HEK293T (cell line): Measurements from ENCODE around the gene TANC2.

Experiments
- ARNT ChIP-seq: fragments of 450-650 bp; IDR thresholded peaks from 2 replicates; pipeline ENCODE4 v1.6.1; 2017; ENCODE audit warnings: mild to moderate bottlenecking
- BHLHE40 ChIP-seq: fragments of 450-650 bp; IDR thresholded peaks from 2 replicates; pipeline ENCODE4 v1.6.1; 2016; ENCODE audit warnings: mild to moderate bottlenecking, moderate library complexity, borderline replicate concordance
- CTBP1 ChIP-seq: fragments of 450-650 bp; IDR thresholded peaks from 2 replicates; pipeline ENCODE4 v1.6.1; 2016; ENCODE audit warnings: borderline replicate concordance
- ELF4 ChIP-seq: fragments of 450-650 bp; IDR thresholded peaks from 2 replicates; pipeline ENCODE4 v1.6.1; 2017; ENCODE audit warnings: antibody characterized with exemption
- FOXA1 ChIP-seq: fragments of 450-650 bp; IDR thresholded peaks from 2 replicates; pipeline ENCODE4 v1.6.1; 2016; ENCODE audit warnings: mild to moderate bottlenecking
- FOXK2 ChIP-seq: fragments of 450-650 bp; IDR thresholded peaks from 2 replicates; pipeline ENCODE4 v1.6.1; 2016; ENCODE audit warnings: mild to moderate bottlenecking
- FOXM1 ChIP-seq: fragments of 450-650 bp; IDR thresholded peaks from 2 replicates; pipeline ENCODE4 v1.6.1; 2017; ENCODE audit warnings: mild to moderate bottlenecking, borderline replicate concordance
- HDGF ChIP-seq: fragments of 450-650 bp; IDR thresholded peaks from 2 replicates; pipeline ENCODE4 v1.6.1; 2017; ENCODE audit warnings: antibody characterized with exemption, borderline replicate concordance
- LEF1 ChIP-seq: fragments of 450-650 bp; IDR thresholded peaks from 2 replicates; pipeline ENCODE4 v1.6.1; 2017; ENCODE audit warnings: mild to moderate bottlenecking, borderline replicate concordance
- NFRKB ChIP-seq: fragments of 450-650 bp; IDR thresholded peaks from 2 replicates; pipeline ENCODE4 v1.6.1; 2016; ENCODE audit warnings: mild to moderate bottlenecking, moderate library complexity
- SP1 ChIP-seq: fragments of 450-650 bp; IDR thresholded peaks from 2 replicates; pipeline ENCODE4 v1.6.1; 2017
- SUZ12 ChIP-seq: fragments of 450-650 bp; IDR thresholded peaks from 2 replicates; pipeline ENCODE4 v1.6.1; 2016; ENCODE audit warnings: mild to moderate bottlenecking
- TARDBP ChIP-seq: fragments of 450-650 bp; IDR thresholded peaks from 2 replicates; pipeline ENCODE4 v1.6.1; 2016
- ZNF384 ChIP-seq: fragments of 450-650 bp; IDR thresholded peaks from 2 replicates; pipeline ENCODE4 v1.6.1; 2016

DNA sequence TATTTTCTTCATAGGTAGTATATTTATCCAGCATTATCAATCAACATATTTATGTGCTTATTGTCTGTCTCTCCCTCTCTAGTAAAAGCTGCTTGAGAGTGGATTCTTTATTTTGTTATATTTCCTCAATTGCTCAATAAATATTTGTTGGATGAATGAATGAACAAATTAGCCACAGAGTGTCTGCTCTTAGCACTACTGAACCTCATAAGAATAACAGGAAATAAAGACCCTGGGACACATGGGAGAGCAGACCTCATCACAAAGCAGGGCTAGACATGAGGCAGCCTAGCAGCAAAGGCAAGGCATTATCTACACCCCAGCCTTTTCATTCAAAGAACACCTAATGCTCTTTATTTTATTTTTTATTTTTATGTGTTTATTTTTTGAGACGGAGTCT lies 34.9 kb upstream of the TANC2 start:
- TF ChIP-seq FOXA1 (no peak), FOXM1 (no peak), SUZ12 (no peak), TARDBP (no peak), SP1 (no peak), ELF4 (no peak), FOXK2 (no peak), HDGF (no peak), ARNT (no peak), LEF1 (no peak), CTBP1 (no peak), BHLHE40 (no peak), ZNF384 (no peak), NFRKB (no peak)
